HG03045 (cell line): ENCODE results near the gene KBTBD13.
"Not testable (repeated sequence)": the region's sequence is repeated elsewhere in the genome, so short reads cannot be mapped to it uniquely, and the experiment has no call there.

Experiments used
- ATAC-seq: cut with Tn5 transposase; IDR thresholded peaks from one replicate; pipeline ENCODE4 v1.9.1; 2021; ENCODE audit warnings: mild to moderate bottlenecking, moderate library complexity; ENCODE audit not compliant: unreplicated experiment

Gene KBTBD13

DNA sequence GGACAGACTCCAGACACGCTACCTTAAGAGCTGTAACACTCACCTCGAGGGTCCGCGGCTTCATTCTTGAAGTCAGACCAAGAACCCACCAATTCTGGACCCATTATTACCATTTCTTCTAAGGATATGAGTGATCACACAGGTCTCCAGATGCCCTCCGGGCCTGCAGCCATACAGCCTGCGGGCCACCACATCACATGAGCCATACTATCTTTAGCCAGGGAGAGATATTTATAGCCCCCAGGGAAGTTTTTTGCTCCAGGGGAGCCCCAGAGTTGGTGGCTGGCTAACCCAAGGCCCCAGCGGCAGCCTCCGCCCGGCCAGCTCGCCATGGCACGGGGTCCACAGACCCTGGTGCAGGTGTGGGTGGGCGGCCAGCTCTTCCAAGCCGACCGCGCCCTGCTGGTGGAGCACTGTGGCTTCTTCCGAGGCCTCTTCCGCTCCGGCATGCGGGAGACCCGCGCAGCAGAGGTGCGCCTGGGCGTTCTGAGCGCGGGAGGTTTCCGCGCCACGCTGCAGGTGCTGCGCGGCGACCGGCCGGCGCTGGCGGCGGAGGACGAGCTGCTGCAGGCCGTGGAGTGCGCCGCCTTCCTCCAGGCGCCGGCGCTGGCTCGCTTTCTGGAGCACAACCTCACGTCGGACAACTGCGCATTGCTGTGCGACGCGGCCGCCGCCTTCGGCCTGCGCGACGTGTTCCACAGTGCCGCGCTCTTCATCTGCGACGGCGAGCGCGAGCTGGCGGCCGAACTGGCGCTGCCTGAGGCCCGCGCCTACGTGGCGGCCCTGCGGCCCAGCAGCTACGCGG is at the start of gene KBTBD13:
Gene KBTBD13 (plus strand): TSS at position 261 of the 805 bp plus-strand sequence. CDS start 70 bp downstream, at position 331.
- no peak for ATAC-seq

DNA sequence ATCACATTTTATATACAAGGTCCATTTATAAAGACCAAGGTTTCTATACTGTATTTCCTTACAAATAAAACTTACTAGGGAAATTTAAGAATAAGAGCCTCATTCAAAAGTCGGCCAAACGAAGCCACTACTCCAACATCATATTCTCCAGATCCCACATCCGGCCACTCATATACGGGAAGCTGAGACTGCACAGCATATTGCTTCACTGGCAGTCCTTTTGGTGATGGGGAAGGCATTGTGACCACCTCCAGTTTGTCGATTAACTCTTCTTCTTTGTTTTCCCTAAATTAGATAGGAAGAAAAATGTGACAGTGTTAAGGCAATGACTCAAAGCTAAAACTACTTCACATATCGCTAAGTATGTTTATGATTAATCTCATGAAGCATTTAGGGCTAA is 49.8 kb upstream of the KBTBD13 start:
- no peak for ATAC-seq

DNA sequence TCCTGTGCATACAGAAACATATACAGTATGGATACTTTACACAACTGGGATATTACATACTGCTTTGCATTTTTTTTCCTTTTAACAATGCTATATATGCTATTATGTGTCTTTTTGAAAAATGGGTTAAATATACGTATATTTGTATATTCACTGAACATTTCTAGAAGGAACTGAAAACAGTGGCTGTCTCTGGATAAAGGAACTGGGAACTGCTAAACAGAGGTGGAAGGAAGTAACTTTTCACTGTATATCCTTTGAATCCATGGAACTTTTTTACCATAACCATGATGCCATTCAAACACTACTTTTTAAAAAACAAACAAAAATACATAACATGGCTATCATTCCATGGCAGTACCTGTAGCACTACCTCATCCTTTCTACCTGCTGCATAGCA is 49.0 kb upstream of the KBTBD13 start:
- ATAC-seq, result no peak

DNA sequence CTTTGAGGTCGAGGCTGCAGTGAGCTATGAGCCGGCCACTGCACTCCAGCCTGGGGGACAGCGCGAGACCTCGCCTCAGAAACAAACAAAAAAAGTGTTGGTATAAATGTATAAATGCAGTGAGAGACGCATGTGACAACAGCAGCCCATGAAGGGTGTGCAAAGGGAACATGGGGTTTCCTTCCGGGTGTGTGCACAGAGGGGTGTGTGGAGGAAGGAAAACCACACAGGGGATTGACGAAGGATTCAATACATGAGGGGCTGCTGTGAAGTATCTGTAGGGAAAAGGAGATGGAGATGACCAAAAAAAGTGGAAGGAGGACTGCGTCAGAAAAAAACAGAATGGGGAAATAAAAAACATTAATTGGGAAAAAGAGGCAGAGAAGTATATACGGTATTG is 48.2 kb upstream of the KBTBD13 start:
- ATAC-seq, result no peak

DNA sequence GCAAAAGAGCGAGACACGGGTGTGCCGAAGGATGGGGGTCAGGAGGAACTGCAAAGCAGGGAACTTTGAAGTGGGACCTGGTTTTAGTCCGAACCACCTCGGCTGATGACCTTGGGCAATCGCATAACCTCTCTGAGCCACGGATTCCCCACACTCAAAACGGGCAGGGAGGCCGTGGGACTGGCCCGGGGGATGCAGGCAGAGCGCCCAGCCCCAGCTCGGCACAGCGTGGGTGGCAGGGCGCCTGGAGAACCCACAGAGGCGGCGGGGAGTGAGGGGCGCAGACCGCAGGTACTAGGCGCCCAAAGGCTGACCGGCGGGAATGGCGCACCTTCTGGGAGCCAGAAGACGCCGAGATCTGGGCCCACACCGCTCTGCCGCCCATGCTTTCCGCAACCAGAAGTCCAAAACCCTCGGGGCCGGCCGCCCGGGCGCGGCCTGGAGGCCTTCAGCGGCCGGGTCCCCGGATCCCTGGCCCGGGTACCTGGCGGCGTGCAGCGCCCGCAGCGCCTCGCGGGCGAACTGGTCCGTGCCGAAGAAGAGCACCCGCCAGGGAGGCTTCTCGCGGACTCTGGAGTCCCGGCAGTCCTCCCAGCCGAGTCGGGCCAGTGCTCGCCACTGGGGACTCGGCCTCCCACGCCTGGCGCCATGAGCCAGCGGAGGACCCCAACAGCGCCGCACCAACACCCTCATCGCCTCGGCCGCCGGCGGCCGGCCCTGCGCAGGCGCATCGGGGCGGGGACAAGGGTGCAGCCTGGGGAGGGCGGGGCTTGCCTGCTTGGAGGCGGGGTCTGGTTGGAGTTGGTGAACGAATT is 47.4 kb upstream of the KBTBD13 start, which contains the start of gene MTFMT:
Gene MTFMT (minus strand): TSS at position 719 of the 815 bp plus-strand sequence. CDS start 26 bp downstream, at position 693.
- peak; percentile 73 for ATAC-seq

DNA sequence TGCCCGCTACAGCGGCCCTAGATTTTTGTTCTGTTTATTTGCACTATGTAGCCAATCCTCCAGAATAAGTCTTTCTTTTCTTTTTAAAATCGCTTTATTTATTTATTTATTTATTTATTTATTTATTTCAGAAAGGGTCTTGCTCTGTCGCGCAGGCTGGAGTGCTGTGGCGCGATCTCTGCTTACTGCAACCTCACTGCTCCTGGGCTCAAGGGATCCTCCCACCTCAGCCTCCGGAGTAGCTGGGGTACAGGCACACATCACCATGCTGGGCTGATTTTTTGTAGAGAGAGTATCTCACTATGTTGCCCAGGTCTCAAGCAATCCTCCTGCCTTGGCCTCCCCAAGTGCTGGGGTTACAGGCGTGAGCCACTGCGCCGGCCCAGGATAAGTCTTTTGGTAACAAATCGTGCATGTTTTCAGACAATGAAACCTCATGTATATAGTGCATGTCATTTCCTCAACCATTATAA is 46.8 kb upstream of the KBTBD13 start:
- no peak for ATAC-seq

DNA sequence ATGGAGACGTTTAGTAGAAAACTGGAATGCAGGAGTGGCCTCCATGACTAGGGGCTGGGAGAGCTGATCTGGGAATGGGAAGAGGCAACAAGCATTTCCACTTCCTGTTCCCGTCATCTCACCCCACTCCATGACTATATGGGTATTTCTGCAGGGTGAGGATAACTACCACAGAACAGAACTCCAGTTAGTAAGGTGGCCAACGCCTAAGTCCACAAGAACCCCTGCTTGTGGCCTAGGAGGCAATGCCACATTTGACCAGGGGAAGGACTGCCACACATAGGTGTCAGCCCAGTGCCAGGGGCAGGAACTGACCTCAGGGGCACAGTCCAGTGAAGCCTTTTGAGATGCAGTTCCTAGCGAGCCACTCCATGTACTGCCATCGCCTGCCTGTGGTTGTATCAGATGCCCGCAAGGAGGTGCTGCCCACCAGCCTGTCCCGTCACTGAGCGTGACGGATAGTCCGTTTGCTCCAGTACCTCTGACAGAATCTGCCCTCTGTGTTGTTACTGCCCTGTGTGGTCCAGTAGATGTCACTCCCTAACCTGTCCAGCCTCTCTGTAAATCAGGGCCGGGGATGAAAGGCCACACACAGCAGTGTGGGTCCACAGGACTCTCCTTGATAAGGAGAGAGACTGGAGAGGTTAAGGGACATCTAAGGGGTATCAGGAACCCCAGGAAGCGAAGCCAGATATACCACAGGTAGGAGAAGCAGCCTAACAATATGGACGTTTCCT is 43.6 kb upstream of the KBTBD13 start:
- ATAC-seq, result no peak

DNA sequence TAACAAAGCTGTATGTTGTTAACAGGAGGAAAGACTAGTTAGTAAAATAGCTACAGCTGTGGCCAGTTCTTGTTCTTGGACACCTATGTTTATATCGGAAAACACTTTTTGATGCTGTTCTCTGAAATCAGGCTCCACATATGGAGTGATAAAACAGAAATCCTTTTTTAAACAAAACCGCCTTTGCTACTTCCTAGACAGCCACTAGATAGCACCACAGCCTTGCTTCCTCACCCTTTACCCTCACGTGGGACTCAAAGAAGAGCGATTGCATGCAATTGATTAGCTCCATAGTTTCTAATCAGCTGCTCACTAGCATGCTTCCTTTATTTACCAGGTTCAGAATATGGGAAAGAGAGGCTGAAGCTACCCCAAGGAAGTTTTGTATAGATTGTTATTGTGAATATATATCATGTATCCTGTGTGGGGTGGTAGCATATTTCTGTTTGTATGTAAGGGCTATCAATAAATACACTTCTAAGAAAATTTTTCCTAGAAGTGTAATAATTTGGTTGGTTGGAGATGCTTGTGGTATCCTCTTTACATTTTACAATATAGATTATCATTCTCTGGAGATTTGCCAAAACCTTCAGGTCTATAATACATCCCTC is 42.8 kb upstream of the KBTBD13 start:
- ATAC-seq, result no peak

DNA sequence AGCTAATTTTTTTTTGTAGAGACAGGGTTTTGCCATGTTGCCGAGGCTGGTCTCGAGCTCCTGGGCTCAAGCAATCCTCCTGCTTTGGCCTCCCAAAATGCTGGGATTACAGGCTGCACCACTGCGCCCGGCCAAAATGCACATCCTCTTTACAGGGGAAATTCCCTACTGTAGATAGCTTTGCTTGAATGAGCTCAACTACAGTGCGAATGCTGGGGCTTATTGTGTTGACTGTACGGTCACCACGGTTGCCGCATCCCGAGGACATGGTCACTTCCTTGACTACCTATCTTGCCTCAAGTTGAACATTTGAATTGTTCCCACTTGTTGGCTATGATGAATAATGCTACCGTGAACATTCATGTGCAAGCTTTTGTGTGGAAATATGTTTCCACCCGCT is 41.8 kb upstream of the KBTBD13 start:
- no peak for ATAC-seq

DNA sequence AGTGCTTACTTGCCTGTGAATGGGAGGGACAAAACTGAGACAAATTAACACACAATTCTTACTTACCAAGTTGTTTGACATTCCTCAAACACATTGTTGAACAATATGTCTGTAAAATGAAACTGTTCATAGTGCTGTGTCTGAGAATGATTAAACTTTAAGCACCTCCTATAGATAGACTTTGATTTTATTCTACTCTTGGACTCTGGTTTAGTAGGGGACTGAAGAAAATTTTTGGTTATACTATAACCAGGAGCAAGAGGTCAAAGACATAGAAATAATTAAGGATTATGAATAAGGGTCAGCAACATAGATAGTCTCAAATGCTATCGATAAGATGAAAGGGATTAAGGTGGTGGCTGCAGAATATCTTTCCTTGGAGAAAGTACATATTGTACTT is 39.2 kb upstream of the KBTBD13 start:
- no peak for ATAC-seq

DNA sequence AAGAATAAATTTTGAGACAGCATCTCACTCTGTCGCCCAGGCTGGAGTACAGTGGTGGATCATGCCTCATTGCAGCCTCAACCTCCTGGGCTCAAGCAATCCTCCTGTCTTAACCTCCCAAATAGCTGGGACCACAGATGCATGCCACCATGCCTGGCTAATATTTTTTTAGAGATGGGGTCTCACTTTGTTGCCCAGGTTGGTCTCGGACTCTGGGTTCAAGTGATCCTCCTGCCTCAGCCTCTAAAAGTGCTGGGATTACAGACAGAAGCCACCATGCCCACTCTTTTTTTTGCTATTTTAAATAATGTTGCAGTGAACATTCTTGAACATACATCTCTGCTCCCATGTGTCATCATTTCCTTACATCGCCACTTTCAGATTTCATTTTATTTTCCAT is 38.1 kb upstream of the KBTBD13 start:
- ATAC-seq, result no peak

DNA sequence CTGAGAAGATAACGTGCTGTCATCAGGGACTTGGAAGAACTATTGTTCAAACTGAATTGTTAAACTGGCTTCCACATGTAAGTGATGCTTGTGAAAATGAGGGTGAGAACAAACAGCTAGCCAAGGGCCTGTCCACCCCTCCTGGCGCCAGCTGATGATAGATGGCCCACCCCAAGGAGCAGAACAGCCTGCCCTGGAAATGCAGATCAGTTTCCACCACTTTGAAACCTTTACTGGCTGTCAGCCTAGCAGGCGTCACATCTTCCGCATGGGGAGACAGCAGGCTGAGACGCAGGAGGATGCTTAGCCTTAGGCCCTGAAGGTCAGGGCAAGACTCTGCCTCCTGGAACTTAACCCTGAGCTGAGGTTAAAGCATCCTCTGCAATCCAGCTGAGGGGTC is 37.7 kb upstream of the KBTBD13 start:
- no peak for ATAC-seq

DNA sequence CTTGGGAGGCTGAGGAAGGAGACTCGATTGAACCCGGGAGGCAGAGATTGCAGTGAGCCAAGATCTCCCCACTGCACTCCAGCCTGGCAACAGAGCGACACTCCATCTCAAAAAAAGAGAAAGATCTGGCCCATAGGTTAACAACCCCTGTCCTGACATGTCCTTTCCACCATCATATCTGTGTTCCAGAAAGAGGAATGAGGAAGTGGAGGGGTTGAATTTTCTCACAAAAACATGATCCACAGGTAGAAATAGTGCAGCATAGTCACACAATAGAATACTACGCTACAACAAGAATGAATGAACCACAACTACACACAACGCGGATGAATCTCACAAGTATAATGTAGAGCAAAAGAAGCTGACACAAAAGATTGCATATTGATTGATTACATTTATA is 36.1 kb upstream of the KBTBD13 start:
- ATAC-seq, result no peak

DNA sequence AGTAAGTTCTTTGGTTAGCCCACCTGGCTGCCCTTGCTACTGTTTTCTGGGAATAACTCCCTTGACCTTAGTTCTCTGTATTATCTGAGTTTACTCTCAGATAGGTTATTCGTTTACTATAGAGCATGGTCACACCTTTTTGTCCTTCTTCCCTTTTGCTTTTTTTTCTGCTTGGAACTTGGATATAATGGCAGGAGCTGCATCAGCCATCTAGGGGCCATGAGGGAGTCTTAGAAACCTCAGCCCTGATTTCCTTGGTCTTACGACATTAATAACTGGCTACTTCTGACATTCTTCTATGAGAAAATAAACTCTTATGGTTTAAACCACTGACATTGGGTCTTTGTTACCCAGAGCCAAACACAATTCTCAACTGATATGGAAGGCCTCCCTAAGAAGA is 34.8 kb upstream of the KBTBD13 start:
- no peak for ATAC-seq

DNA sequence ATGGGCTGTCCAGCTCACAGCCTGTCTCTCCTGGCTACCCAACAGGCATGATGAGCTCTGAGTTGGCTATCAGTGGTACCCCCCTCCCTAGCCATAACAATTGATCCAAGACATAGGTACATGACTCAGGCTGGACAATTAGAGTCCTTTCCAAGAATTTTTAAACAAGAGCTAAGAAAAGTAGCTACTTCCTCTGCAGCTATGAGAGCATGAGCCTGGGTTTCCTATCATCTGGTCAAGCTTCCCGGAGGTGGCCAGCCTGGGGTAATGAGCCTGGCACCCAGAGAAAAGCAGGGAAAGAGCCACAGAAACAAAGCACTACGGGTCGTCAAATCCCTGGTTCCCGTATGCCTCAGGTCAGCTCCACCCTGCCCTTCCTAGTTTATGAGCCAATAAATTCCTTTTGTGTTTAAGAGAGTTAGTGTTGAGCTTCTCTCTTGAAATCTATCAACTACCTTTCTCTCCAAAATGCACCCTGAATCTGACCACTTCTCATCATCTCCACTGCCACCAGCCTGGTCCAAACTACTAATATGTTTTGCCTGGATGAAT is 33.7 kb upstream of the KBTBD13 start:
- ATAC-seq, result no peak

DNA sequence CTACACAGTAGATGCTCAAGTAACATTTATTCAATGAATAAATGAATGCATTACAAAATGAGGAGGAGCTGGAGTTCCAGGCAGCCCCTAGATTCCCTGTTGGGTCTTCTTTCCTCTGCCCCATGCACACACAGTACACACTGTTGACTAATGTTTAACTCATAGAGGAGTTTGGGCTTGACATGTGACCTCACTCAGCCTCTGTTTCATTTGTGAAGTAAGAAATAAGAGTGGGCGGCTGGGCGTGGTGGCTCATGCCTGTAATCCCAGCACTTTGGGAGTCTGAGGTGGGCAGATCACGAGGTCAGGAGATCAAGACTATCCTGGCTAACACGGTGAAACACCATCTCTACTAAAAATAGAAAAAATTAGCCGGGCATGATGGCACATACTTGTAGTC is 32.3 kb upstream of the KBTBD13 start:
- not testable (repeated sequence) for ATAC-seq

DNA sequence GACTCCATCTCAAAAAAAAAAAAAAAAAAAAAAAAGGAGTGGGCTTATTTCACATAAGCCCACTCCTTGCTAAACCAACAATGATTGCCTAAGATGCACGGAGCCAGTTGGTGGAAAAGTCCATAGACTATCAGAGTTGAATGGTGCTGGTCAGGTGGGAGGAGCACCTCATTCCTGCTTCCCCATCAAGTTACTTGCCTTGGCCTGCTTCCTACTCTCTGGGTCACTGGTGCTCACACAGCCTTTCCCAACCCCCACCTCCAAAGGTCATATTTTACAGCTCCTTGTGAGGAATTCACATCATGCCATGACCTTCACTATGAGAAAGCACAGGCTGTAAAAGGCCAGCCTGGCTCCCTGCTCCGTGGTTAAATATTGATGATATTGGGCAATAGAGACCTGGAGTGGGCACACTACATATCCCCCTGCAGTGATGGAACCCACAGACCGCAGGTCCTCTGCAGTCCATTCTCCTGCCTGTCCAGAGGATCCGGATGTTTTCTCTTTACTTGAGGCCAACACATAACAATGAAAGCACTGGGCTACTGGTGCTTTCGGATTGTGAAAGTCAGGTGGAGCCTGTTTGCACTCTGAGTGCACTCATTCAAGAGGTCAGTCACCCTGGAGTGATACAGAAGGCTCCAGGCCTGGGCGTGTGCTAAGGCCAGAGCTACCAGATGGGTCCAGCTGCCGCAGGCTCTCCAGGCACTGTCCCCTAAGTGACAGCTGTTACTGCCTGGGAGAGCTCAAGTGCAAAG is 31.6 kb upstream of the KBTBD13 start, which contains the start of gene SLC51B:
Gene SLC51B (plus strand): TSS at position 664 of the 758 bp plus-strand sequence. CDS start 4,618 bp downstream, outside the sequence.
- no peak for ATAC-seq

DNA sequence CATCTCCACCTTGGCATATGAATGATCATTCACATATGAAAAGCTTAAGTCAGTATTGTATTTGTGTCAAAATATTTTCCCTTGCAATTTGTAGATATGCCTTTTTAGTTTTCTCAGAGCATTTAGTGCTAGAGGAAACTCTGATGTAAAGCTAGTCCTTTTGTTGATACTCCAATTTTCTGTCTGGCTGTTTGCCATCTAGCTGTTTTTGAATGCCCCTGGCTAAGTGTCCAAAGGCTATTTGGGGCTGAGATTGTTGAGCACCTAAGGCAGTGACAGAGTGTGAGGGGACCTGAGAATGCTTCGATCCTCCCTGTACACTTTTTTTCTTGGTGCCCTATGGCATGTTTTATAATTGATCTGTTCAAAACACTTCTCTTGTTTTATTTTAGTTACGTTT is 28.3 kb upstream of the KBTBD13 start:
- no peak for ATAC-seq

DNA sequence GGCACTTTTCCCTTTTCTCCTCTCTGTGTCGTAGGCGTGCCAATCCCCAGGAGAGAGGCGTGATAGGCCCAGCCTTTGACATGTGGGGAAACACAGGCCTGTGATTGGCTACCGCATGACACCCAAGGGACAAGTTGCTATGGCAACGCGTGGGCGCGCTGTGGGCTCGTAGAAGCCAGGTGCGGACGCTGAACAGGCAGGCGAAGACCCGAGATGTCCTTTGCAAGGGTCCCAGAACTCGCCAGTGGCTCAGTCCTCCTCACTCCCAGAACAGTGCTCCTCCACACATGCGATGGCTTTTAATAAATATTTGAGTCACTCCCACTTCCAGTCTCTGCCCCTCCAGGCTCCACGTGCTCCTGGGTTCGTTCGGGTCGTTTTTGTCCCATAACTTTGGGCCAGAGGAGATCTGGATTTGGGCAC is 27.1 kb upstream of the KBTBD13 start:
- peak; percentile 89 for ATAC-seq

DNA sequence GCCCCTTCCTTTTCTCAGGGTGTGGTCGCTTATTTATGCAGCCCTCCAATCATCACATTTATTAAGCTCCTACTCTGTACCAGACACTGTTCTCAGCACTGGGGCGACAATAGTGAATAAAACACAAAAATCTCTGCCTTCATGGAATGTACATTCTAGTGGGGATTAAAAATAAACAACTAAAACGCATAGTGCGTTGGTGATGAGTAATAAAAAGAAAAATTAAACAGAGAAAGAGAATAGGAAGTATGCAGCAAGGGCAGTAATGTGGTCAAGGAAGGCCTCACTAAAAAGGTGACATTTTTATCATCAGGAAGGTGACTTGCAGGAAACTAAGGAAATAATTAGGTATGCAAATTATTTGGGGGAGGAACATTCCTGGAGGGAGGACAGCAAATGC is 26.3 kb upstream of the KBTBD13 start:
- no peak for ATAC-seq
